Ectodermal cell (in vitro differentiated cells): ENCODE data around the gene AGPAT2.
"Not testable (repeated sequence)": the region's sequence is repeated elsewhere in the genome, so short reads cannot be mapped to it uniquely, and the experiment has no call there.

ENCODE experiments used
- H3K27ac ChIP-seq: 2 replicates; pipeline ENCODE4 v1.7.0; 2013; ENCODE audit warnings: mild to moderate bottlenecking, low read depth, low read length; ENCODE audit not compliant: insufficient read depth, poor library complexity, severe bottlenecking
- H3K27me3 ChIP-seq: 2 replicates; pipeline ENCODE4 v1.7.0; 2013; ENCODE audit warnings: mild to moderate bottlenecking, low read length; ENCODE audit not compliant: insufficient read depth, control insufficient read depth, poor library complexity, severe bottlenecking
- H3K36me3 ChIP-seq: one replicate; pipeline ENCODE4 v1.7.0; 2013; ENCODE audit warnings: low read length; ENCODE audit not compliant: control insufficient read depth, insufficient read depth
- H3K4me1 ChIP-seq: one replicate; pipeline ENCODE4 v1.7.0; 2013; ENCODE audit warnings: low read length; ENCODE audit not compliant: control insufficient read depth, insufficient read depth
- H3K4me3 ChIP-seq: 2 replicates; pipeline ENCODE4 v1.7.0; 2013; ENCODE audit warnings: low read depth, low read length, control low read depth; ENCODE audit not compliant: insufficient read depth
- H3K9me3 ChIP-seq: 2 replicates; pipeline ENCODE4 v1.7.0; 2013; ENCODE audit warnings: mild to moderate bottlenecking, low read length, moderate library complexity; ENCODE audit not compliant: control insufficient read depth
- WGBS, 2 experiments: methylation state at CpG; one replicate each; pipeline ENCODE4 v1.1.7; 2013; ENCODE audit warnings: missing lambda C conversion rate in 2 of 2; 5-methylcytosine and 5-hydroxymethylcytosine counted together

AGPAT2 gene

GRCh38 chr9:136644593-136645351, 42.5 kb downstream of the AGPAT2 start:
- Histone ChIP-seq H3K4me3 (no peak overlapping the region), H3K4me1 (peaks cover 28% of the 10 kb centered on the region), H3K36me3 (no peaks in the 10 kb centered on the region), H3K27ac (no peak overlapping the region), H3K9me3 (no peaks in the 10 kb centered on the region), H3K27me3 (peaks cover 12% of the 10 kb centered on the region)
- 43 to 45% methylated on average over 30 of the region's 30 CpGs for WGBS, 2 experiments

GRCh38 chr9:136644343-136644592, 43.0 kb downstream of the AGPAT2 start:
- no peak overlapping the region for H3K27ac ChIP-seq
- peaks cover 12% of the 10 kb centered on the region for H3K27me3 ChIP-seq
- no peak overlapping the region for H3K4me3 ChIP-seq
- H3K4me1 ChIP-seq = peaks cover 28% of the 10 kb centered on the region
- WGBS, 2 experiments = 13 to 14% methylated on average over 15 of the region's 15 CpGs
- H3K36me3 ChIP-seq = no peaks in the 10 kb centered on the region
- no peaks in the 10 kb centered on the region for H3K9me3 ChIP-seq

- no peaks in the 10 kb centered on the region for H3K9me3 ChIP-seq
- H3K27me3 ChIP-seq = peaks cover 12% of the 10 kb centered on the region
- H3K4me3 ChIP-seq = no peak overlapping the region
- H3K4me1 ChIP-seq = peaks cover 28% of the 10 kb centered on the region
- WGBS, 2 experiments = 66 to 67% methylated on average over 31 of the region's 31 CpGs
- no peaks in the 10 kb centered on the region for H3K36me3 ChIP-seq
- no peak overlapping the region for H3K27ac ChIP-seq
These were observed 43.5 kb downstream of the AGPAT2 start for GRCh38 chr9:136643596-136644342.

GRCh38 chr9:136642439-136642921, 44.8 kb downstream of the AGPAT2 start:
- WGBS, 2 experiments = 63 to 67% methylated on average over 7 of the region's 7 CpGs
- peaks cover 12% of the 10 kb centered on the region for H3K27me3 ChIP-seq
- H3K36me3 ChIP-seq = no peaks in the 10 kb centered on the region
- H3K4me3 ChIP-seq = no peak overlapping the region
- peaks cover 28% of the 10 kb centered on the region for H3K4me1 ChIP-seq
- no peaks in the 10 kb centered on the region for H3K9me3 ChIP-seq
- H3K27ac ChIP-seq = no peak overlapping the region

GRCh38 chr9:136640171-136641111, 46.8 kb downstream of the AGPAT2 start:
- no peaks in the 10 kb centered on the region for H3K36me3 ChIP-seq
- H3K27ac ChIP-seq = no peak overlapping the region
- no peaks in the 10 kb centered on the region for H3K9me3 ChIP-seq
- H3K4me3 ChIP-seq = no peak overlapping the region
- 87% methylated on average over 32 of the region's 32 CpGs for WGBS, 2 experiments
- H3K4me1 ChIP-seq = peaks cover 15% of the 10 kb centered on the region
- peaks cover 12% of the 10 kb centered on the region for H3K27me3 ChIP-seq

GRCh38 chr9:136634904-136635303, 52.4 kb downstream of the AGPAT2 start:
- 92% methylated on average over 11 of the region's 11 CpGs for WGBS, 2 experiments

GRCh38 chr9:136632491-136633106, 54.7 kb downstream of the AGPAT2 start:
- not testable (repeated sequence) for H3K27ac ChIP-seq, H3K4me1 ChIP-seq, H3K4me3 ChIP-seq, H3K27me3 ChIP-seq, H3K36me3 ChIP-seq, H3K9me3 ChIP-seq
- WGBS, 2 experiments = 87 to 90% methylated on average over 31 to 33 of the region's 36 CpGs

More at GRCh38 chr9:136634904-136635303, 52.4 kb downstream of the AGPAT2 start:
- Histone ChIP-seq H3K27ac (no peak overlapping the region), H3K27me3 (no peaks in the 10 kb centered on the region), H3K36me3 (no peaks in the 10 kb centered on the region), H3K4me1 (no peaks in the 10 kb centered on the region), H3K4me3 (no peak overlapping the region), H3K9me3 (no peaks in the 10 kb centered on the region)

- H3K36me3 ChIP-seq, H3K4me3 ChIP-seq, H3K9me3 ChIP-seq, H3K4me1 ChIP-seq, H3K27me3 ChIP-seq, H3K27ac ChIP-seq: not testable (repeated sequence)
- 79 to 80% methylated on average over 6 to 13 of the region's 13 CpGs for WGBS, 2 experiments
These were observed 55.2 kb downstream of the AGPAT2 start for GRCh38 chr9:136632072-136632471.

- Histone ChIP-seq H3K4me3 (no peak overlapping the region), H3K4me1 (peaks cover 9% of the 10 kb centered on the region), H3K9me3 (no peaks in the 10 kb centered on the region), H3K27me3 (no peaks in the 10 kb centered on the region), H3K36me3 (no peaks in the 10 kb centered on the region), H3K27ac (no peak overlapping the region)
- WGBS, 2 experiments = 65 to 66% methylated on average over 31 of the region's 31 CpGs
These were observed 55.9 kb downstream of the AGPAT2 start for GRCh38 chr9:136631038-136632000.
